H1 (cell line): ENCODE results near the gene DVL2. TPM values are rescaled to one million over a fixed set of nuclear protein-coding genes. Genes with fewer than 3 reads are reported as not detected.

Experiments
- CTCF ChIA-PET: fragments of 300-600 bp; sonication (Branson Sonifier 250); formaldehyde crosslinking; loops from one replicate; lab custom pipeline; 2021; ENCODE audit not compliant: partially characterized antibody; lab: Charles Lee
- POLR2A ChIA-PET: fragments of 300-600 bp; sonication (Branson Sonifier 250); formaldehyde crosslinking; loops from one replicate; lab custom pipeline; 2021; ENCODE audit warnings: inconsistent platforms; ENCODE audit not compliant: partially characterized antibody; lab: Charles Lee
- DNase-seq, 2 experiments: peaks; one replicate each; pipeline versions ENCODE4 v3.0.0 to v3.0.0-alpha.2; 2010 to 2022; ENCODE audit warnings: low spot score in 2 of 2, low read depth in 1 of 2, mixed read lengths in 1 of 2
- FAIRE-seq: peaks from 2 replicates; lab custom pipeline; 2011; peaks lifted over from hg19 to GRCh38; lab: Jason Lieb, UNC
- H2AFZ ChIP-seq: 2 replicates; pipeline ENCODE4 v1.8.1; 2012; ENCODE audit warnings: low read length, inconsistent platforms
- H2AK5ac ChIP-seq: 2 replicates; pipeline ENCODE4 v1.6.1; 2013; ENCODE audit warnings: low read depth, low read length
- H2BK120ac ChIP-seq: replicated peaks from 2 replicates; pipeline ENCODE3; 2013; ENCODE audit warnings: low read depth, low read length, inconsistent platforms
- H2BK12ac ChIP-seq: 2 replicates; pipeline ENCODE4 v1.6.1; 2013; ENCODE audit warnings: low read depth, low read length
- H2BK15ac ChIP-seq: 2 replicates; pipeline ENCODE4 v1.6.1; 2013; ENCODE audit warnings: low read length
- H2BK20ac ChIP-seq: 2 replicates; pipeline ENCODE4 v1.6.1; 2013; ENCODE audit warnings: low read length
- H2BK5ac ChIP-seq: 2 replicates; pipeline ENCODE4 v1.6.1; 2013; ENCODE audit warnings: low read depth, low read length
- H3K14ac ChIP-seq: 2 replicates; pipeline ENCODE4 v1.6.1; 2013; ENCODE audit warnings: inconsistent platforms; ENCODE audit not compliant: insufficient read length
- H3K18ac ChIP-seq: 2 replicates; pipeline ENCODE4 v1.6.1; 2013; ENCODE audit warnings: low read length; ENCODE audit errors: extremely low read depth
- H3K23ac ChIP-seq: 2 replicates; pipeline ENCODE4 v1.6.1; 2013; ENCODE audit warnings: inconsistent platforms; ENCODE audit not compliant: insufficient read length
- H3K23me2 ChIP-seq: 2 replicates; pipeline ENCODE4 v1.6.1; 2013; ENCODE audit warnings: low read depth, low read length
- H3K27ac ChIP-seq: 2 replicates; pipeline ENCODE4 v1.6.1; 2011; ENCODE audit warnings: low read depth, low read length, inconsistent platforms
- H3K27me3 ChIP-seq, 4 experiments: replicated peaks in 1 of 4; 1 replicate in 1 of 4; 2 replicates in 3 of 4; pipeline versions ENCODE4 v1.6.1 to v1.8.1; 2011 to 2013; ENCODE audit warnings: low read length in 3 of 4, mild to moderate bottlenecking in 3 of 4, inconsistent platforms in 2 of 4, mixed read lengths in 2 of 4, moderate library complexity in 1 of 4; ENCODE audit not compliant: control insufficient read depth in 3 of 4, insufficient read depth in 3 of 4; ENCODE audit errors: extremely low read depth in 1 of 4
- H3K36me3 ChIP-seq, 4 experiments: 2 replicates each; pipeline versions ENCODE4 v1.6.1 to v1.8.1; 2011 to 2013; ENCODE audit warnings: mild to moderate bottlenecking in 4 of 4, low read length in 3 of 4, moderate library complexity in 2 of 4, control low read depth in 1 of 4, inconsistent platforms in 1 of 4; ENCODE audit not compliant: insufficient read depth in 4 of 4, control insufficient read depth in 2 of 4
- H3K4ac ChIP-seq: replicated peaks from 2 replicates; pipeline ENCODE3; 2013; ENCODE audit warnings: low read length, low read depth, mixed read lengths, inconsistent platforms; ENCODE audit not compliant: insufficient read length
- H3K4me1 ChIP-seq, 4 experiments: replicated peaks in 1 of 4; 1 replicate in 1 of 4; 2 replicates in 3 of 4; pipeline versions ENCODE4 v1.6.1 to v1.8.1; 2011 to 2013; ENCODE audit warnings: low read length in 3 of 4, inconsistent platforms in 2 of 4, mixed read lengths in 1 of 4; ENCODE audit not compliant: insufficient read depth in 4 of 4, control insufficient read depth in 3 of 4
- H3K4me2 ChIP-seq, 2 experiments: 2 replicates each; pipeline versions ENCODE4 v1.6.1 to v1.8.1; 2011 to 2013; ENCODE audit warnings: low read depth in 2 of 2, low read length in 2 of 2, control low read depth in 1 of 2, inconsistent platforms in 1 of 2, mild to moderate bottlenecking in 1 of 2; ENCODE audit not compliant: insufficient read depth in 1 of 2
- H3K4me3 ChIP-seq, 4 experiments: fragments of 200-600, 300-600 bp in 1 of 4; sonication (generic), shearing (Covaris generic), sonication (Bioruptor Twin) in 1 of 4; 2 replicates each; pipeline versions ENCODE4 v1.5.1 to v1.8.1; 2011 to 2016; ENCODE audit warnings: low read length in 4 of 4, low read depth in 3 of 4, control low read depth in 2 of 4, inconsistent platforms in 2 of 4, mild to moderate bottlenecking in 2 of 4, mixed read lengths in 1 of 4, moderate library complexity in 1 of 4; ENCODE audit not compliant: insufficient read depth in 2 of 4; ENCODE audit errors: extremely low read depth in 1 of 4
- H3K56ac ChIP-seq: replicated peaks from 2 replicates; pipeline ENCODE3; 2013; ENCODE audit warnings: low read depth, mild to moderate bottlenecking, mixed read lengths, low read length, inconsistent platforms; ENCODE audit not compliant: insufficient read length
- H3K79me1 ChIP-seq: 2 replicates; pipeline ENCODE4 v1.6.1; 2013; ENCODE audit warnings: low read depth, low read length, control low read depth
- H3K79me2 ChIP-seq, 2 experiments: 2 replicates each; pipeline versions ENCODE4 v1.6.1 to v1.8.1; 2012 to 2013; ENCODE audit warnings: low read length in 2 of 2, mild to moderate bottlenecking in 2 of 2, inconsistent platforms in 1 of 2; ENCODE audit not compliant: insufficient read depth in 2 of 2, control insufficient read depth in 1 of 2
- H3K9ac ChIP-seq, 4 experiments: replicated peaks in 1 of 4; 1 replicate in 1 of 4; 2 replicates in 3 of 4; pipeline versions ENCODE4 v1.6.1 to v1.8.1; 2011 to 2013; ENCODE audit warnings: low read depth in 3 of 4, low read length in 3 of 4, control low read depth in 2 of 4, mild to moderate bottlenecking in 2 of 4, moderate library complexity in 2 of 4, inconsistent platforms in 1 of 4; ENCODE audit errors: extremely low read depth in 1 of 4
- H3K9me3 ChIP-seq, 2 experiments: 2 replicates each; pipeline versions ENCODE4 v1.6.1 to v1.8.1; 2012 to 2013; ENCODE audit warnings: mild to moderate bottlenecking in 2 of 2, moderate library complexity in 2 of 2, control low read depth in 1 of 2, inconsistent platforms in 1 of 2, low read depth in 1 of 2, low read length in 1 of 2, mixed read lengths in 1 of 2; ENCODE audit not compliant: insufficient read depth in 2 of 2
- H4K20me1 ChIP-seq, 2 experiments: replicated peaks in 1 of 2; 2 replicates each; pipeline versions ENCODE3 to v1.8.1; 2011 to 2013; ENCODE audit warnings: inconsistent platforms in 2 of 2, low read length in 2 of 2, mild to moderate bottlenecking in 1 of 2; ENCODE audit not compliant: insufficient read depth in 2 of 2, control insufficient read depth in 1 of 2
- H4K5ac ChIP-seq: 2 replicates; pipeline ENCODE4 v1.6.1; 2013; ENCODE audit warnings: low read length, low read depth, mixed read lengths, inconsistent platforms; ENCODE audit not compliant: insufficient read length
- H4K8ac ChIP-seq: 2 replicates; pipeline ENCODE4 v1.8.0; 2013; ENCODE audit warnings: mild to moderate bottlenecking, moderate library complexity, low read length, inconsistent platforms; ENCODE audit not compliant: insufficient read depth; ENCODE audit errors: extremely low read depth
- H4K91ac ChIP-seq: replicated peaks from 2 replicates; pipeline ENCODE3; 2013; ENCODE audit warnings: low read length, mixed read lengths, inconsistent platforms; ENCODE audit not compliant: insufficient read length
- BACH1 ChIP-seq: IDR thresholded peaks from 2 replicates; pipeline ENCODE4 v1.6.1; 2012; ENCODE audit warnings: low read length, improper control_type of control experiment
- HDAC6 ChIP-seq: IDR thresholded peaks from one replicate; pipeline ENCODE4 v1.7.1; 2012; ENCODE audit warnings: low read depth, mild to moderate bottlenecking, inconsistent platforms, low read length, moderate library complexity
- KDM1A ChIP-seq: fragments of 200-600, 300-600 bp; sonication (generic); IDR thresholded peaks from 2 replicates; pipeline ENCODE4 v1.7.1; 2016; ENCODE audit warnings: mild to moderate bottlenecking, low read length, borderline replicate concordance
- POLR2A ChIP-seq, 2 experiments: IDR thresholded peaks; 1 replicate in 1 of 2; 2 replicates in 1 of 2; pipeline ENCODE4 v1.6.1; 2011; ENCODE audit warnings: low read depth in 2 of 2, low read length in 2 of 2, mild to moderate bottlenecking in 2 of 2; ENCODE audit errors: control extremely low read depth in 1 of 2
- RXRA ChIP-seq: IDR thresholded peaks from 2 replicates; pipeline ENCODE4 v1.6.1; 2011; ENCODE audit warnings: low read depth, mild to moderate bottlenecking, low read length, moderate library complexity; ENCODE audit not compliant: insufficient read depth
- SIN3A ChIP-seq, 2 experiments: IDR thresholded peaks in 1 of 2; conservative IDR thresholded peaks in 1 of 2; 2 replicates each; pipeline ENCODE4 v1.6.1; 2011 to 2012; ENCODE audit warnings: low read length in 2 of 2, improper control_type of control experiment in 1 of 2, low read depth in 1 of 2, mild to moderate bottlenecking in 1 of 2
- SUZ12 ChIP-seq: fragments of 200-600 bp; sonication (generic); IDR thresholded peaks from 2 replicates; pipeline ENCODE4 v1.6.1; 2012; ENCODE audit warnings: mild to moderate bottlenecking, inconsistent platforms, low read length, moderate library complexity, mixed read lengths
- WGBS, 2 experiments: shearing (Covaris generic) in 1 of 2; methylation state at CpG; one replicate each; pipeline versions ENCODE4 v1.1.6 to v1.1.7; 2013 to 2015; ENCODE audit warnings: low lambda C conversion rate in 2 of 2, mixed read lengths in 2 of 2, inconsistent platforms in 1 of 2, low coverage in 1 of 2, missing lambda C conversion rate in 1 of 2; ENCODE audit not compliant: insufficient replicate concordance in 2 of 2, insufficient coverage in 1 of 2, insufficient read length in 1 of 2; ENCODE audit errors: extremely low coverage in 1 of 2, missing lambda C conversion rate in 1 of 2; 5-methylcytosine and 5-hydroxymethylcytosine counted together
- polyA plus RNA-seq, 7 experiments: library from polyadenylated mRNA; depleted of rRNA in 3 of 7; stranded (reverse) in 5 of 7; unstranded in 2 of 7; fragments of >200 nt in 5 of 7; fragments of 200-250 nt in 2 of 7; gene quantifications; 1 replicate in 5 of 7; 2 replicates in 1 of 7; 4 replicates in 1 of 7; pipeline versions ENCODE4 v1.2.1 to v1.2.3, GENCODE V29; 2011 to 2013; ENCODE audit warnings: missing spikeins in 2 of 7, mixed read lengths in 2 of 7
- total RNA-seq: library from RNA; stranded (reverse); fragmentation: NEBNext Ultra II Directional; extraction: Animal tissue kit (Norgen Biotek cat#: 25700); gene quantifications from 2 replicates; pipeline ENCODE4 v1.2.1, GENCODE V29; 2021
- TF ChIP-seq, protein P1 (sequence below): IDR thresholded peaks from 2 replicates; pipeline ENCODE4 v1.6.1; 2012; ENCODE audit warnings: low read length, inconsistent platforms
- TF ChIP-seq, protein P2 (sequence below), 3 experiments: IDR thresholded peaks; 1 replicate in 2 of 3; 2 replicates in 1 of 3; pipeline versions ENCODE4 v1.5.1 to v1.6.1; 2011; ENCODE audit warnings: low read length in 3 of 3, mild to moderate bottlenecking in 3 of 3, inconsistent platforms in 2 of 3, low read depth in 1 of 3, moderate library complexity in 1 of 3; ENCODE audit not compliant: insufficient read depth in 1 of 3; ENCODE audit errors: control extremely low read depth in 1 of 3

DVL2 gene
- total and polyA plus RNA-seq, 2 of the 8 experiments (the other 6 are each of a cell fraction or from before 2014, with no cell fraction given), result 19.0 to 59.6 TPM

DNA sequence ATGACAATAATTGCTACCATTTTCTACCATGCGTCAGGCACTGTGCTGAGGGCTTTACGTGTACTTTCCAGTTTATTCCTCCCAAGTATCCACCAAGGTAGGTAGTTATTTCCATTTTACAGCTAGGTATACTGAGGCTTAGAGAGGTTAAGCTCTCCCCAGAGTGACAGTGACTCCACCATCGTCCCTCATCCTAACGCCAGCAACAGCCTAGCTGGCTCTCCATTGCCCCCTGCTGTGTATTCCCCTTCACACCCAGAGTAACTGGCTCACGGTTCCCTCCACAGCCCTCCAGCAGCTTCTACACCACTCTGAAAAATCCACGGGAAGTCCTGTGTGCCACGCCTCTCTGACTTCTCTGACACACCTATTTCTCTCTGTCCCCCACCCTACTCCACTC, 48.1 kb downstream of the DVL2 start:
- Histone ChIP-seq H2AFZ (no peak overlapping the region), H3K18ac (no peak overlapping the region), H3K4me1 (no peaks in the 10 kb centered on the region), H3K27me3 (no peaks in the 10 kb centered on the region), H3K27ac (no peak overlapping the region), H4K91ac (no peak overlapping the region), H3K9me3 (no peaks in the 10 kb centered on the region), H3K79me1 (no peaks in the 10 kb centered on the region), H3K4me3 (no peak overlapping the region), H2BK20ac (no peak overlapping the region), H2AK5ac (no peak overlapping the region), H3K14ac (no peak overlapping the region), H3K56ac (no peak overlapping the region), H3K36me3 (peaks cover 3 to 10% (median 9%) of the 10 kb centered on the region in 4 experiments; a peak in 5 of 8 replicates), H3K23me2 (no peaks in the 10 kb centered on the region), H4K20me1 (peaks cover 1 to 4% of the 10 kb centered on the region in 2 experiments), H3K23ac (no peak overlapping the region), H2BK12ac (no peak overlapping the region), H3K4me2 (no peak overlapping the region), H2BK5ac (no peak overlapping the region), H4K8ac (no peak overlapping the region), H4K5ac (no peak overlapping the region), H3K4ac (no peak overlapping the region), H2BK15ac (no peak overlapping the region), H3K79me2 (no peaks in the 10 kb centered on the region), H3K9ac (no peak overlapping the region), H2BK120ac (no peak overlapping the region)
- WGBS, 2 experiments, result 79% methylated on average over 7 of the region's 7 CpGs; no CpG with 5 or more reads in 1 of the 2 experiments
- FAIRE-seq (no peak), DNase-seq (no peak)
- ChIA-PET CTCF (interaction anchor here (1.3 to 5.4 kb wide), 3 partner anchors 9 to 141 kb away, joined by 3 to 32 read pairs (median 7); partner anchors contain the start of gene SLC16A11), POLR2A (interaction anchor here (0.6 to 1.9 kb wide), 6 partner anchors 8 to 121 kb away, joined by 3 to 8 read pairs (median 3); no protein-coding TSS in a partner anchor)
- TF ChIP-seq POLR2A (IDR thresholded peaks at IDR 0.05; ENCODE audit: control extremely low read depth in 1 of 2, low read depth in 2 of 2, low read length in 2 of 2), result 0 out of 3 replicates have a peak, but pooled peaks of 1 of the 2 experiments have one; percentile 29
- TF ChIP-seq, protein P1, sequence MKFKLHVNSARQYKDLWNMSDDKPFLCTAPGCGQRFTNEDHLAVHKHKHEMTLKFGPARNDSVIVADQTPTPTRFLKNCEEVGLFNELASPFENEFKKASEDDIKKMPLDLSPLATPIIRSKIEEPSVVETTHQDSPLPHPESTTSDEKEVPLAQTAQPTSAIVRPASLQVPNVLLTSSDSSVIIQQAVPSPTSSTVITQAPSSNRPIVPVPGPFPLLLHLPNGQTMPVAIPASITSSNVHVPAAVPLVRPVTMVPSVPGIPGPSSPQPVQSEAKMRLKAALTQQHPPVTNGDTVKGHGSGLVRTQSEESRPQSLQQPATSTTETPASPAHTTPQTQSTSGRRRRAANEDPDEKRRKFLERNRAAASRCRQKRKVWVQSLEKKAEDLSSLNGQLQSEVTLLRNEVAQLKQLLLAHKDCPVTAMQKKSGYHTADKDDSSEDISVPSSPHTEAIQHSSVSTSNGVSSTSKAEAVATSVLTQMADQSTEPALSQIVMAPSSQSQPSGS, result no peak
- TF ChIP-seq SIN3A (conservative IDR thresholded peaks at IDR 0.05 in 1 of 2, IDR thresholded peaks at IDR 0.05 in 1 of 2; ENCODE audit: low read depth in 1 of 2, low read length in 2 of 2), result no peak
- TF ChIP-seq, protein P2, sequence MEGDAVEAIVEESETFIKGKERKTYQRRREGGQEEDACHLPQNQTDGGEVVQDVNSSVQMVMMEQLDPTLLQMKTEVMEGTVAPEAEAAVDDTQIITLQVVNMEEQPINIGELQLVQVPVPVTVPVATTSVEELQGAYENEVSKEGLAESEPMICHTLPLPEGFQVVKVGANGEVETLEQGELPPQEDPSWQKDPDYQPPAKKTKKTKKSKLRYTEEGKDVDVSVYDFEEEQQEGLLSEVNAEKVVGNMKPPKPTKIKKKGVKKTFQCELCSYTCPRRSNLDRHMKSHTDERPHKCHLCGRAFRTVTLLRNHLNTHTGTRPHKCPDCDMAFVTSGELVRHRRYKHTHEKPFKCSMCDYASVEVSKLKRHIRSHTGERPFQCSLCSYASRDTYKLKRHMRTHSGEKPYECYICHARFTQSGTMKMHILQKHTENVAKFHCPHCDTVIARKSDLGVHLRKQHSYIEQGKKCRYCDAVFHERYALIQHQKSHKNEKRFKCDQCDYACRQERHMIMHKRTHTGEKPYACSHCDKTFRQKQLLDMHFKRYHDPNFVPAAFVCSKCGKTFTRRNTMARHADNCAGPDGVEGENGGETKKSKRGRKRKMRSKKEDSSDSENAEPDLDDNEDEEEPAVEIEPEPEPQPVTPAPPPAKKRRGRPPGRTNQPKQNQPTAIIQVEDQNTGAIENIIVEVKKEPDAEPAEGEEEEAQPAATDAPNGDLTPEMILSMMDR (IDR thresholded peaks at IDR 0.05; ENCODE audit: control extremely low read depth in 1 of 3, insufficient read depth in 1 of 3, low read depth in 1 of 3, low read length in 3 of 3), result peak; percentile 2 to 35 (median 20); a peak in 2 of 4 replicates
- no peak for TF ChIP-seq HDAC6
- no peak for TF ChIP-seq RXRA
- TF ChIP-seq SUZ12, result no peak
- no peak for TF ChIP-seq BACH1
- peak; percentile 53; the same call in 1 of the 2 replicates for TF ChIP-seq KDM1A
